Loucy (cell line): ENCODE results near the gene MCM9.

ENCODE experiments used
- EZH2phosphoT487 ChIP-seq: fragments of 200-600 bp; IDR thresholded peaks from 2 replicates; pipeline ENCODE4 v1.6.1; 2018; ENCODE audit warnings: antibody characterized with exemption, mild to moderate bottlenecking, moderate library complexity, borderline replicate concordance
- TF ChIP-seq, protein P1 (sequence below): fragments of 200-600 bp; sonication (generic); conservative IDR thresholded peaks from 2 replicates; pipeline ENCODE4 v1.5.1; 2014; ENCODE audit warnings: mild to moderate bottlenecking, antibody characterized with exemption, low read length

DNA sequence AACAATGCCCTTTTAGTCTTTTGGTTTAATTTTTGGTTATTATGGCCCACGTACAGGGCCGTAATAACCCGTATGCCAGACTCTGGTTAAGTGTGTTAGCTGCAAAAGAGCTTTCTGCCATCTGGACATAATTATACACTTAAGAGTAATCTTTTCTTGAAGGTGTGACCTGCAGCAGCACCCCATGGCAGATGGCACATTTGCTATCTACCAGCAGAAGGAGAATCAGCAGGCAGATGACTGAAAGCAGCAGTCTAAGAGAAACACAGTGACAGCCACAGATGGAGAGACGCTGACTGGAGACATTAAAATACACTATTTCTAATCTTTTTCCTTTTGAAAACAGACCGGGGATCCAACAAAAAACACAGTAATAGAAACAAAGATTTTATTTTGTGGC is 22.3 kb downstream of the MCM9 start:
- TF ChIP-seq, protein P1, sequence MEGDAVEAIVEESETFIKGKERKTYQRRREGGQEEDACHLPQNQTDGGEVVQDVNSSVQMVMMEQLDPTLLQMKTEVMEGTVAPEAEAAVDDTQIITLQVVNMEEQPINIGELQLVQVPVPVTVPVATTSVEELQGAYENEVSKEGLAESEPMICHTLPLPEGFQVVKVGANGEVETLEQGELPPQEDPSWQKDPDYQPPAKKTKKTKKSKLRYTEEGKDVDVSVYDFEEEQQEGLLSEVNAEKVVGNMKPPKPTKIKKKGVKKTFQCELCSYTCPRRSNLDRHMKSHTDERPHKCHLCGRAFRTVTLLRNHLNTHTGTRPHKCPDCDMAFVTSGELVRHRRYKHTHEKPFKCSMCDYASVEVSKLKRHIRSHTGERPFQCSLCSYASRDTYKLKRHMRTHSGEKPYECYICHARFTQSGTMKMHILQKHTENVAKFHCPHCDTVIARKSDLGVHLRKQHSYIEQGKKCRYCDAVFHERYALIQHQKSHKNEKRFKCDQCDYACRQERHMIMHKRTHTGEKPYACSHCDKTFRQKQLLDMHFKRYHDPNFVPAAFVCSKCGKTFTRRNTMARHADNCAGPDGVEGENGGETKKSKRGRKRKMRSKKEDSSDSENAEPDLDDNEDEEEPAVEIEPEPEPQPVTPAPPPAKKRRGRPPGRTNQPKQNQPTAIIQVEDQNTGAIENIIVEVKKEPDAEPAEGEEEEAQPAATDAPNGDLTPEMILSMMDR, result no peak
- TF ChIP-seq EZH2phosphoT487, result no peak
